ENCODE results near the gene NKAIN4.

GRCh38 chr20:63202021-63202420 lies 52.2 kb downstream of the NKAIN4 start:
- TF ChIP-seq, protein P1, sequence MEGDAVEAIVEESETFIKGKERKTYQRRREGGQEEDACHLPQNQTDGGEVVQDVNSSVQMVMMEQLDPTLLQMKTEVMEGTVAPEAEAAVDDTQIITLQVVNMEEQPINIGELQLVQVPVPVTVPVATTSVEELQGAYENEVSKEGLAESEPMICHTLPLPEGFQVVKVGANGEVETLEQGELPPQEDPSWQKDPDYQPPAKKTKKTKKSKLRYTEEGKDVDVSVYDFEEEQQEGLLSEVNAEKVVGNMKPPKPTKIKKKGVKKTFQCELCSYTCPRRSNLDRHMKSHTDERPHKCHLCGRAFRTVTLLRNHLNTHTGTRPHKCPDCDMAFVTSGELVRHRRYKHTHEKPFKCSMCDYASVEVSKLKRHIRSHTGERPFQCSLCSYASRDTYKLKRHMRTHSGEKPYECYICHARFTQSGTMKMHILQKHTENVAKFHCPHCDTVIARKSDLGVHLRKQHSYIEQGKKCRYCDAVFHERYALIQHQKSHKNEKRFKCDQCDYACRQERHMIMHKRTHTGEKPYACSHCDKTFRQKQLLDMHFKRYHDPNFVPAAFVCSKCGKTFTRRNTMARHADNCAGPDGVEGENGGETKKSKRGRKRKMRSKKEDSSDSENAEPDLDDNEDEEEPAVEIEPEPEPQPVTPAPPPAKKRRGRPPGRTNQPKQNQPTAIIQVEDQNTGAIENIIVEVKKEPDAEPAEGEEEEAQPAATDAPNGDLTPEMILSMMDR (conservative IDR thresholded peaks at IDR 0.05), result no peak
- no peak for TF ChIP-seq EZH2 (IDR thresholded peaks at IDR 0.05; ENCODE audit: low read depth)

Measured in PC-9 (cell line).